ENCODE measurements around the gene CCDC194. TPM values are rescaled to one million over a fixed set of nuclear protein-coding genes. Genes with fewer than 3 reads are reported as not detected.

The CCDC194 gene
- total and polyA plus RNA-seq, 2 of the 8 experiments (the other 6 are each of a cell fraction or from before 2014, with no cell fraction given), result 0.33 TPM; not detected in 1

DNA sequence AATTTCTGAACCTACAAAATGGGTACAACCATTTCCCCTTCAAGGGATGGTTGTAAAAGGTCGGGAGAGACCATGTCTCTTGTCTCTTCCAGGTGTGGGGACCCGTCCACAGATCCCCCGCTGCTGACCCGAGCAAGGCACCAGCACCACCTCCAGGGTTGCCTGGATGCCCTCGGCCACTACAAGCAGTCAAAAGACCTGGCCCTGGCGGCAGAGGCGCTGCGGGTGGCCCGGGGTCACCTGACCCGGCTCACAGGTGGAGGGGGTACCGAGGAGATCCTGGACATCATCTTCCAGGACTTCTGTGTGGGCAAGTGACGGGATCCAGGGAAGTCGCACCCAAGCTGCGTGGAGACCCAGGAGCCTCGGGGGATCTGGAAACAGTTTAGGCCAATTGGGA is 52.6 kb downstream of the CCDC194 start:
- no peak overlapping the region for H3K27ac ChIP-seq (ENCODE audit: low read depth, low read length)
- H2AFZ ChIP-seq (ENCODE audit: low read length), result no peak overlapping the region
- FAIRE-seq, result no peak
- peaks cover 3% of the 10 kb centered on the region for H3K79me1 ChIP-seq (ENCODE audit: low read depth, low read length)
- peaks cover 14% of the 10 kb centered on the region for H3K23me2 ChIP-seq (ENCODE audit: low read depth, low read length)
- H3K79me2 ChIP-seq (ENCODE audit: control insufficient read depth in 1 of 2, insufficient read depth in 2 of 2, low read length in 2 of 2), result no peaks in the 10 kb centered on the region
- H3K4me1 ChIP-seq (replicated peaks in 1 of 4; ENCODE audit: control insufficient read depth in 3 of 4, insufficient read depth in 4 of 4, low read length in 3 of 4), result peaks cover 0 to 25% (median 19%) of the 10 kb centered on the region in 4 experiments; a peak in 5 of 7 replicates
- peak overlapping the region in 1 of 4 experiments; percentile 49; a peak in 2 of 8 replicates for H3K4me3 ChIP-seq (ENCODE audit: extremely low read depth in 1 of 4, insufficient read depth in 2 of 4, low read depth in 3 of 4, low read length in 4 of 4)
- no peak overlapping the region for H3K4ac ChIP-seq (replicated peaks; ENCODE audit: insufficient read length, low read depth, low read length)
- no peak overlapping the region for H3K23ac ChIP-seq (ENCODE audit: insufficient read length)
- no peak overlapping the region for H2BK12ac ChIP-seq (ENCODE audit: low read depth, low read length)
- H2AK5ac ChIP-seq (ENCODE audit: low read depth, low read length), result no peak overlapping the region
- 87% methylated on average over 14 of the region's 15 CpGs; no CpG with 5 or more reads in 1 of the 2 experiments for WGBS, 2 experiments (ENCODE audit: extremely low coverage in 1 of 2, insufficient coverage in 1 of 2, insufficient read length in 1 of 2, insufficient replicate concordance in 2 of 2, low coverage in 1 of 2, low lambda C conversion rate in 2 of 2, missing lambda C conversion rate in 1 of 2)
- H3K56ac ChIP-seq (replicated peaks; ENCODE audit: insufficient read length, low read depth, low read length), result no peak overlapping the region
- H3K27me3 ChIP-seq (replicated peaks in 1 of 4; ENCODE audit: control insufficient read depth in 3 of 4, extremely low read depth in 1 of 4, insufficient read depth in 3 of 4, low read length in 3 of 4), result no peaks in the 10 kb centered on the region
- ChIA-PET CTCF (ENCODE audit: partially characterized antibody) (interaction anchor here (0.5 to 13.5 kb wide), 6 partner anchors 11 to 263 kb away, joined by 3 to 153 read pairs (median 4); partner anchors contain the start of gene CCDC194), POLR2A (ENCODE audit: partially characterized antibody) (interaction anchor here (0.6 to 13.5 kb wide), 3 partner anchors 16 to 84 kb away, joined by 3 to 100 read pairs (median 4); no protein-coding TSS in a partner anchor)
- no peak overlapping the region for H2BK20ac ChIP-seq (ENCODE audit: low read length)
- H4K8ac ChIP-seq (ENCODE audit: extremely low read depth, insufficient read depth, low read length), result no peak overlapping the region
- H3K14ac ChIP-seq (ENCODE audit: insufficient read length), result no peak overlapping the region
- H2BK120ac ChIP-seq (replicated peaks; ENCODE audit: low read depth, low read length), result no peak overlapping the region
- no peak overlapping the region for H4K5ac ChIP-seq (ENCODE audit: insufficient read length, low read depth, low read length)
- H3K36me3 ChIP-seq (ENCODE audit: control insufficient read depth in 2 of 4, insufficient read depth in 4 of 4, low read length in 3 of 4), result peaks cover 0 to 3% (median 0%) of the 10 kb centered on the region in 4 experiments; a peak in 1 of 8 replicates
- peaks cover 0 to 2% of the 10 kb centered on the region in 2 experiments for H4K20me1 ChIP-seq (replicated peaks in 1 of 2; ENCODE audit: control insufficient read depth in 1 of 2, insufficient read depth in 2 of 2, low read length in 2 of 2)
- no peaks in the 10 kb centered on the region for H3K9me3 ChIP-seq (ENCODE audit: insufficient read depth in 2 of 2, low read depth in 1 of 2, low read length in 1 of 2)
- H2BK15ac ChIP-seq (ENCODE audit: low read length), result no peak overlapping the region
- peak overlapping the region; percentile 17 to 71; a peak in 1 of 4 replicates for H3K4me2 ChIP-seq (ENCODE audit: insufficient read depth in 1 of 2, low read depth in 2 of 2, low read length in 2 of 2)
- H2BK5ac ChIP-seq (ENCODE audit: low read depth, low read length), result 0 out of 2 replicates have a peak overlapping the region, but pooled peaks have one; percentile 75
- no peak overlapping the region; a peak in 1 of 7 replicates for H3K9ac ChIP-seq (replicated peaks in 1 of 4; ENCODE audit: extremely low read depth in 1 of 4, low read depth in 3 of 4, low read length in 3 of 4)
- no peak overlapping the region for H3K18ac ChIP-seq (ENCODE audit: extremely low read depth, low read length)
- H4K91ac ChIP-seq (replicated peaks; ENCODE audit: insufficient read length, low read length), result no peak overlapping the region
- DNase-seq (ENCODE audit: low read depth in 1 of 2, low spot score in 2 of 2), result no peak
- no peak for TF ChIP-seq RXRA (IDR thresholded peaks at IDR 0.05; ENCODE audit: insufficient read depth, low read depth, low read length)
- no peak for TF ChIP-seq TBP (IDR thresholded peaks at IDR 0.05; ENCODE audit: low read depth, low read length)
- TF ChIP-seq NANOG (IDR thresholded peaks at IDR 0.05; ENCODE audit: insufficient read depth, low read depth, low read length, poor library complexity, severe bottlenecking), result no peak
- no peak for TF ChIP-seq BCL11A (IDR thresholded peaks at IDR 0.05; ENCODE audit: low read depth in 2 of 2, low read length in 2 of 2)
- no peak for TF ChIP-seq POLR2AphosphoS5 (IDR thresholded peaks at IDR 0.05; ENCODE audit: low read depth, low read length)
- no peak for TF ChIP-seq FOSL1 (IDR thresholded peaks at IDR 0.05; ENCODE audit: insufficient read depth, low read depth, low read length)
- TF ChIP-seq JUND (IDR thresholded peaks at IDR 0.05; ENCODE audit: low read length), result no peak
- no peak for TF ChIP-seq CEBPB (IDR thresholded peaks at IDR 0.05; ENCODE audit: low read depth, low read length)
- TF ChIP-seq RNF2 (IDR thresholded peaks at IDR 0.05; ENCODE audit: borderline replicate concordance, low read depth, low read length, missing control alignments, poor library complexity, severe bottlenecking), result no peak
- no peak for TF ChIP-seq TAF7 (optimal IDR thresholded peaks at IDR 0.05; ENCODE audit: borderline replicate concordance, low read depth, low read length)
- no peak for TF ChIP-seq TAF1 (IDR thresholded peaks at IDR 0.05; ENCODE audit: low read depth, low read length)
- TF ChIP-seq KDM5A (IDR thresholded peaks at IDR 0.05; ENCODE audit: low read length), result no peak
- no peak for TF ChIP-seq GABPA (IDR thresholded peaks at IDR 0.05; ENCODE audit: borderline replicate concordance, insufficient read depth, low read length)
- no peak for TF ChIP-seq CBX5 (IDR thresholded peaks at IDR 0.05; ENCODE audit: low read depth, low read length)
